ENCODE measurements around the gene HIVEP2.
A peak's percentile ranks its signal among the peaks of the same experiment; 100 is the strongest.

HIVEP2 gene

DNA sequence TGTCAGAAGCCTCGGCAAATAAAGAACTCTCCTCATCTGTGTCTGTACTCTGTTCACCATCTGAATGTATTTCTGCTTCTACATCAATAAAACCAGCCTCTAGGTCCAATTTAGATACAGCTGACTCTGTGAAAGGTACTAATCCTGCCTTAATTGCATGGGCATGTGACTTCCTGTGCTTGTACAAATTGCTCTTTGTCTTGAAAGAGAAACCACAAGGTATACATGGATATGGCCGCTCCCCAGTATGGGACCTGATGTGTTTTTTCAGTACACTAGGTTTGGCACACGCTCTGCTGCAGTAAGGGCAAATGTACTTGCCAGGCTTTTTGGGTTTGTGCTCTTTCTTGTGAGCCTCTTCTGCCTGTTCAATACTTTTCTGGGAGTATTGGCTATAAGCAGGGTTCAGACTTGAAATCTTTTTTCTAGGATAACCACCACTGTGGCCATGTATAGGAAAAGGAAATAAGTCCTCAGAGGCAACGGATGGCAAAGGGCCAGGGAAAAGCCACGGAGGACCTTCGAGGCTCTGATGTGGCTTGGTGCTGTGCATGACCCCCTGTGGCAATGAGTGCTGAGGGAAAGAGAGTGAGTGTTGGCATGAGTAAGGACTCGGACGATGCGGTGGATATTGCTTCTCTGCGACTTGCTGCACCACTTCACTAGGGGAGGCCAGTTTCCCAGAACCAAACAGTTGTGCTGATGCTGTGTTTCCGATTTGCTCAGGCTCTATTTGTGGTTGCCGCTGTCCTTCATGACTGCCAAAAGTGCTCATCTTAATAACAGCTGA is 170.9 kb downstream of the HIVEP2 start:
- in situ Hi-C loops (cut with HindIII; ENCODE audit: low sequenced_read_pairs), result no loop called here
- TF ChIP-seq, protein P1, sequence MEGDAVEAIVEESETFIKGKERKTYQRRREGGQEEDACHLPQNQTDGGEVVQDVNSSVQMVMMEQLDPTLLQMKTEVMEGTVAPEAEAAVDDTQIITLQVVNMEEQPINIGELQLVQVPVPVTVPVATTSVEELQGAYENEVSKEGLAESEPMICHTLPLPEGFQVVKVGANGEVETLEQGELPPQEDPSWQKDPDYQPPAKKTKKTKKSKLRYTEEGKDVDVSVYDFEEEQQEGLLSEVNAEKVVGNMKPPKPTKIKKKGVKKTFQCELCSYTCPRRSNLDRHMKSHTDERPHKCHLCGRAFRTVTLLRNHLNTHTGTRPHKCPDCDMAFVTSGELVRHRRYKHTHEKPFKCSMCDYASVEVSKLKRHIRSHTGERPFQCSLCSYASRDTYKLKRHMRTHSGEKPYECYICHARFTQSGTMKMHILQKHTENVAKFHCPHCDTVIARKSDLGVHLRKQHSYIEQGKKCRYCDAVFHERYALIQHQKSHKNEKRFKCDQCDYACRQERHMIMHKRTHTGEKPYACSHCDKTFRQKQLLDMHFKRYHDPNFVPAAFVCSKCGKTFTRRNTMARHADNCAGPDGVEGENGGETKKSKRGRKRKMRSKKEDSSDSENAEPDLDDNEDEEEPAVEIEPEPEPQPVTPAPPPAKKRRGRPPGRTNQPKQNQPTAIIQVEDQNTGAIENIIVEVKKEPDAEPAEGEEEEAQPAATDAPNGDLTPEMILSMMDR (IDR thresholded peaks at IDR 0.05; ENCODE audit: low read depth, low read length, missing control alignments), result no peak
- no peak overlapping the region for H3K4me3 ChIP-seq (ENCODE audit: low read depth, low read length)
- DNase-seq (ENCODE audit: low read depth), result no peak

DNA sequence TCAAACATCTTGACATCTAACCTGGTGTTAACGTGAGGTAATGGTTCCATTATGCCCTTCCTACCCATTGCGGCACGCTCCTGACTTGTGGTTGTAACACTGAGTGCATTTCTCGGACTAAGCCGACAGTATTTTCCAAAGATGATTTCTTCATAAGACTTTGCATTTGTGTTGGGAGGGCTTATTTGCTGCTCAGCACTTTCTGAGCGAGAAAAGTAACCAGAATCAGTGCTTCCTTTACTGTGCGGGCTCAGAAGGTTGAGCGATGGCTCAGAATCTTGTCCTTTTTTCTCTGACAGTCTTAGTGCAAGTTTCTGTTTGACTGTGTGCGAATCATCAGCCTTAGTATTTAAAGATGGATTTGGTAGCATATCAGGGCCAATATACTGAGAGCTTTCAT is 171.7 kb downstream of the HIVEP2 start:
- in situ Hi-C loops (cut with HindIII; ENCODE audit: low sequenced_read_pairs), result no loop called here
- DNase-seq (ENCODE audit: low read depth), result no peak
- TF ChIP-seq, protein P1 (IDR thresholded peaks at IDR 0.05; ENCODE audit: low read depth, low read length, missing control alignments), result no peak
- H3K4me3 ChIP-seq (ENCODE audit: low read depth, low read length), result no peak overlapping the region

DNA sequence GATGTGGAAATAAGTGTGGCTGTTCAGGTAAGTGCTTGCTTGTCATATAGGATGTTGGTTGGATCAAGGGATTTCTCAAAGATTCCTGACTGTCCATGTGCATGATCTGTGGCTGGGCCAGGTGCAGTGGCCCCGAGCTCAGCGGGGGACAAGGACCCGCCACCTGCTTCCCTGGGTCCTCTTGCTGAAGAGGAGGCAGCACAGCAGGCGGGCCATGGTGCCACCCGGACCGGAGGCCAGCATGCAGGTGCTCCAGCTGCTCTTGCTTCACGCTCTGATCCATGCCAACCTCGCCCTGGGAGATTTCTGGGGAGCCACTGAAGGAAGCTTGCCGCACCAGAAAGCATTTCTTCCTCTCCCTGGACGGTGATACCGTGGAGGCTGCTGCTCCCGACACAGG is 173.8 kb downstream of the HIVEP2 start:
- in situ Hi-C loops (cut with HindIII; ENCODE audit: low sequenced_read_pairs), result no loop called here
- TF ChIP-seq, protein P1 (IDR thresholded peaks at IDR 0.05; ENCODE audit: low read depth, low read length, missing control alignments), result no peak
- no peak overlapping the region for H3K4me3 ChIP-seq (ENCODE audit: low read depth, low read length)
- no peak for DNase-seq (ENCODE audit: low read depth)

DNA sequence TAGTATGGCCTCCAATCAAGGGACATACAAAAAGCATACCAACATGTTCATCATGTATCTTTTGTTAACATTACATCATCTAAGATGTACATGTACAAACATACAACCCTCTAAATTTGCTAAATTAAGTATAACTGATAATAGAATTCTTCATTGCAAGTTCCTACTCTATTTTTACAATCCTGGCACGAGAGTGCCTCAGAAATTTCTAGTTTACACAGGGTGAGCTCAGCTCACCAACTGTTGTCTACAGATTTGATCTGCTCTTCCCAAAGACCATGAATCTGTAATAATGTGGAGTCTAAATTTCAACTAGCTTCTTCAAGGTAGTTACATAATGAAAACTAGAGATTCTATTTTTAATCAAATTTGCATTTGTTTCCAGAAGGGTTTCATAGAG is 179.7 kb downstream of the HIVEP2 start:
- TF ChIP-seq, protein P1 (IDR thresholded peaks at IDR 0.05; ENCODE audit: low read depth, low read length, missing control alignments), result no peak
- H3K4me3 ChIP-seq (ENCODE audit: low read depth, low read length), result no peak overlapping the region
- in situ Hi-C loops (cut with HindIII; ENCODE audit: low sequenced_read_pairs), result no loop called here
- no peak for DNase-seq (ENCODE audit: low read depth)

DNA sequence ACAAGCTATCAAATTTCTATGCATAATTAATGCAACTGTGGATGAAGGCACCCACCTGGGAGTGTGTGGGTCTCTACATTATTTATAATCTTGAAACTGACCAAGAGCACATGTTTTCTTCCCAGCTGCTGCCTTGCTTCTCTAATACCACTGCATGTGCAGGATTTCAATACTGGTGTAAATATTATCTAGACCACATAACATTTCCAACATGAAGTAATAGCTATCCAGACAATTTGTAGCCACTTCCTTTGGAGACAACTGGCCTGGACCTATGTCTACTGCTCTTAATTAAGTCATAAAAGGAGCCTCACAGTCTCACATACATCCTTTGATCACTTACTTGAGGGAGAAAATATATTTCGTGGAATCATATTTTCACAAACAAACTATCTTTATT is 180.7 kb downstream of the HIVEP2 start:
- in situ Hi-C loops (cut with HindIII; ENCODE audit: low sequenced_read_pairs), result no loop called here
- TF ChIP-seq, protein P1 (IDR thresholded peaks at IDR 0.05; ENCODE audit: low read depth, low read length, missing control alignments), result no peak
- DNase-seq (ENCODE audit: low read depth), result no peak
- H3K4me3 ChIP-seq (ENCODE audit: low read depth, low read length), result no peak overlapping the region

DNA sequence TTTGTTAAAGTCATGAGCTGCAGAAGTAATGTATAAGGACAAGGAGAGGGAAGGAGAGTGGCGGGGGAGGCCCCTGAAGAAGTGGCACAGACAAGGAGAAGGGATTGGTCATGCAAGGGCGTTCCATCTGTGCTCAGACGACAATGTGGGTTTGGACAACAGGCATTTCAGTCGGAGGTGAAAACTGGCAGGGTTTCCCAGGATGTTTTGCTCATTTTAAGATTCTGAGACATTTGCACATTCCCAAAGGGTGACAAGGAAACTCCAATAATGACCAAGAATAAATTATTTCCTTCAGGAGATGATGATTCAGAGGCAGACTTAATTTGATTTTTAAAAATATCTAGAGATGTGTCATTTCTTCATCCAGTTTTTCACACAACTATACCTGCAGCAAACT is 181.8 kb downstream of the HIVEP2 start:
- no peak overlapping the region for H3K4me3 ChIP-seq (ENCODE audit: low read depth, low read length)
- in situ Hi-C loops (cut with HindIII; ENCODE audit: low sequenced_read_pairs), result no loop called here
- DNase-seq (ENCODE audit: low read depth), result peak; percentile 36
- TF ChIP-seq, protein P1 (IDR thresholded peaks at IDR 0.05; ENCODE audit: low read depth, low read length, missing control alignments), result no peak
